Fibroblast of lung (primary cell): ENCODE measurements around the gene MVB12A.

Experiments used
- CTCF ChIP-seq, 2 donors: IDR thresholded peaks in 1 of 2; conservative IDR thresholded peaks in 1 of 2; 1 replicate in 1 of 2; 2 replicates in 1 of 2; pipeline ENCODE4 v1.5.1; 2011 to 2012; ENCODE audit warnings: low read length in 2 of 2, control low read depth in 1 of 2, inconsistent platforms in 1 of 2, low read depth in 1 of 2, mild to moderate bottlenecking in 1 of 2
- EZH2 ChIP-seq: IDR thresholded peaks from 2 replicates; pipeline ENCODE4 v1.5.1; 2012; ENCODE audit warnings: low read length, control low read depth, mild to moderate bottlenecking; ENCODE audit errors: missing control alignments

GRCh38 chr19:17404015-17404414 lies 15.8 kb upstream of the MVB12A start:
- no peak for TF ChIP-seq CTCF (conservative IDR thresholded peaks at IDR 0.05 in 1 of 2, IDR thresholded peaks at IDR 0.05 in 1 of 2; ENCODE audit: low read depth in 1 of 2, low read length in 2 of 2)
- TF ChIP-seq EZH2 = no peak
